ENCODE measurements around the gene NECTIN1. TPM values are rescaled to one million over a fixed set of nuclear protein-coding genes. Genes with fewer than 3 reads are reported as not detected.

The NECTIN1 gene
- total RNA-seq, 1 donor from 2014 or later: 58.2 TPM

GRCh38 chr11:119673759-119674336 is 55.2 kb downstream of the NECTIN1 start:
- TF ChIP-seq POLR2A (IDR thresholded peaks at IDR 0.05) (no peak), POLR2AphosphoS5 (IDR thresholded peaks at IDR 0.05; ENCODE audit: insufficient read depth in 1 of 2, low read depth in 1 of 2) (no peak), CTCF (IDR thresholded peaks at IDR 0.05) (no peak)
- H3K9me3 ChIP-seq: no peaks in the 10 kb centered on the region
- peaks cover 0 to 24% of the 10 kb centered on the region in 2 donors for H3K36me3 ChIP-seq
- no peak overlapping the region for H3K27ac ChIP-seq
- H3K4me1 ChIP-seq: peaks cover 27% of the 10 kb centered on the region
- H3K27me3 ChIP-seq: no peaks in the 10 kb centered on the region
- no peak overlapping the region for H3K4me3 ChIP-seq
- no peak for DNase-seq (ENCODE audit: extremely low spot score in 2 of 2)
- intact Hi-C loops (cut with DNase I): loop anchor here (5.0 kb wide), 1 partner anchor 53 kb away; the partner anchor contains the start of gene NECTIN1

GRCh38 chr11:119673052-119673758 is 55.8 kb downstream of the NECTIN1 start:
- Histone ChIP-seq H3K9me3 (no peaks in the 10 kb centered on the region), H3K36me3 (peaks cover 0 to 24% of the 10 kb centered on the region in 2 donors), H3K27ac (no peak overlapping the region), H3K4me3 (no peak overlapping the region), H3K27me3 (no peaks in the 10 kb centered on the region), H3K4me1 (peaks cover 27% of the 10 kb centered on the region)
- no peak for DNase-seq (ENCODE audit: extremely low spot score in 2 of 2)
- intact Hi-C loops (cut with DNase I): loop anchor here (5.0 kb wide), 1 partner anchor 54 kb away; the partner anchor contains the start of gene NECTIN1
- TF ChIP-seq POLR2A (IDR thresholded peaks at IDR 0.05) (no peak), POLR2AphosphoS5 (IDR thresholded peaks at IDR 0.05; ENCODE audit: insufficient read depth in 1 of 2, low read depth in 1 of 2) (no peak), CTCF (IDR thresholded peaks at IDR 0.05) (no peak)

GRCh38 chr11:119672597-119672996 is 56.4 kb downstream of the NECTIN1 start:
- TF ChIP-seq CTCF (IDR thresholded peaks at IDR 0.05) (no peak), POLR2A (IDR thresholded peaks at IDR 0.05) (no peak), POLR2AphosphoS5 (IDR thresholded peaks at IDR 0.05; ENCODE audit: insufficient read depth in 1 of 2, low read depth in 1 of 2) (no peak)
- H3K36me3 ChIP-seq: peaks cover 0 to 24% of the 10 kb centered on the region in 2 donors
- H3K4me1 ChIP-seq: peaks cover 27% of the 10 kb centered on the region
- H3K4me3 ChIP-seq: no peak overlapping the region
- H3K9me3 ChIP-seq: no peaks in the 10 kb centered on the region
- no peak overlapping the region for H3K27ac ChIP-seq
- DNase-seq (ENCODE audit: extremely low spot score in 2 of 2): no peak
- intact Hi-C loops (cut with DNase I): loop anchor here (5.0 kb wide), 1 partner anchor 55 kb away; the partner anchor contains the start of gene NECTIN1
- H3K27me3 ChIP-seq: no peaks in the 10 kb centered on the region

- intact Hi-C loops (cut with DNase I): loop anchor here (5.0 kb wide), 1 partner anchor 56 kb away; the partner anchor contains the start of gene NECTIN1
- H3K27me3 ChIP-seq: no peaks in the 10 kb centered on the region
- no peak for DNase-seq (ENCODE audit: extremely low spot score in 2 of 2)
- H3K4me1 ChIP-seq: peaks cover 33% of the 10 kb centered on the region
- no peaks in the 10 kb centered on the region for H3K9me3 ChIP-seq
- H3K4me3 ChIP-seq: no peak overlapping the region
- TF ChIP-seq CTCF (IDR thresholded peaks at IDR 0.05): no peak
- H3K36me3 ChIP-seq: peaks cover 0 to 16% of the 10 kb centered on the region in 2 donors
- peak overlapping the region; percentile 24 for H3K27ac ChIP-seq
Observed at GRCh38 chr11:119671561-119672015, 57.4 kb downstream of the NECTIN1 start.

GRCh38 chr11:119671051-119671450 is 57.9 kb downstream of the NECTIN1 start:
- H3K9me3 ChIP-seq: no peaks in the 10 kb centered on the region
- H3K27ac ChIP-seq: peak overlapping the region; percentile 24
- no peak for TF ChIP-seq CTCF (IDR thresholded peaks at IDR 0.05)
- no peak for TF ChIP-seq POLR2AphosphoS5 (IDR thresholded peaks at IDR 0.05; ENCODE audit: insufficient read depth in 1 of 2, low read depth in 1 of 2)
- TF ChIP-seq POLR2A (IDR thresholded peaks at IDR 0.05): no peak
- no peaks in the 10 kb centered on the region for H3K27me3 ChIP-seq
- peaks cover 39% of the 10 kb centered on the region for H3K4me1 ChIP-seq
- intact Hi-C loops (cut with DNase I): loop anchor here (5.0 kb wide), 1 partner anchor 56 kb away; the partner anchor contains the start of gene NECTIN1
- peaks cover 0 to 13% of the 10 kb centered on the region in 2 donors for H3K36me3 ChIP-seq
- no peak overlapping the region for H3K4me3 ChIP-seq
- DNase-seq (ENCODE audit: extremely low spot score in 2 of 2): no peak
